GM21576 (cell line): ENCODE data around the gene AR.
"Not testable (repeated sequence)": the region's sequence is repeated elsewhere in the genome, so short reads cannot be mapped to it uniquely, and the experiment has no call there.

Experiments used
- ATAC-seq: cut with Tn5 transposase; IDR thresholded peaks from one replicate; pipeline ENCODE4 v1.9.1; 2021; ENCODE audit warnings: mild to moderate bottlenecking, moderate library complexity; ENCODE audit not compliant: unreplicated experiment

The AR gene

GRCh38 chrX:67635424-67635823 lies 91.6 kb downstream of the AR start:
- no peak for ATAC-seq

- ATAC-seq, result no peak
Observed at GRCh38 chrX:67636532-67636931, 92.7 kb downstream of the AR start.

GRCh38 chrX:67637293-67637692 lies 93.5 kb downstream of the AR start:
- not testable (repeated sequence) for ATAC-seq

DNA sequence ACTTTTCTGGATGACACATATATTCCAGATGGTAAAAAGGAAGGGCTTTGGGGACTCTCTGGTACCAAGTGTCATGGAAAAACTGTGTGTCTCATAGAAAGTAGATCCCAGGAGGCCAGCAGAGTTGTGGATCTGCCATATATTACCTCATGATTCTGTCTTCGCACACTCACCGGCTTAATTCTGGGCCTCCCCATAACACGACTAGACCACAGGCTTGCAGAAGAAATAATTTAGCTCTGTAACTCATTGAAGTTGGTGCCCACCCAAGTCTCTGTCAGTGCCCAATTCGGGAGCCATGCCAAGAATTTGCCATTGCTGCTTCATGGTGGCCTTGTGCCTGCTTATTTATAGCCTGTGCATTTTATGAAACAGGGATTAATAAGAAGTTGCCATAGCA lies 104.5 kb downstream of the AR start:
- no peak for ATAC-seq

GRCh38 chrX:67651437-67652142 lies 107.8 kb downstream of the AR start:
- ATAC-seq, result no peak

GRCh38 chrX:67652543-67652942 lies 108.7 kb downstream of the AR start:
- ATAC-seq, result no peak

DNA sequence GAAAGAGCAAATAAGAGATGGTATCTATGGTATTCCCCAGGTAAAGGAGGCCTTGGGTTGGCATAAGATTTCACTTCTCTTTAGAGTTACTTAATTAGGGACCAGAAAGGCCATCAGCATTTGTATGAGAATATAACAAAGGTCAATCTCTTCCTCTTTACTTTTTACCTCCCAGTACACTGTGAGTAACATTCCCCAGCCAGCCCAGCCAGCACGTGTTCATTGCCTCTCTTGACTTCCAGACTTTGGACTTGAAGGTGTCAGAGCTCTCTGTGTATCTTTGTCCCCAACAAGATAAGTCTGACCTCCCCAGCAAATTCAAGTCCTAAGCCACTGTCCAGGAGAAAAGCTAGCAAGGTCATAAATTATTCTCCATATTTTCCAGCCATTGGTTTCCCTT lies 110.5 kb downstream of the AR start:
- no peak for ATAC-seq

DNA sequence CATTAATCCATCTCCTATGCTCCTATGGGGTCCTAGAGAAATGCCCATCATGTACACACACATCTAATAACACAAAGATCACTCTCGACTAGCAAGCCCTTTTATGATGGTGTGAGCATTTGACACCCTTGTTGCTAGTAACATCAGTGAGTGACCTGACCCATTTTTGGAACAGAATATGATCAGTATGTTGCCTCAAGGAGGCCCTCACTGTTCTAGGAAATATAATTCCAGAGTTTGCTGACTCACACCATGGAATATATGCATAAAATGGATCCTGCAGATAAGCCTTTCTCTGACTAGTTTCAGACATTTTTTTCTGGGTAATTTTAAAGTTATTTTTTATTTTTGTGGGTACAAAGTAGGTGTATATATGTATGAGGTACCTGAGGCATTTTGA lies 121.8 kb downstream of the AR start:
- no peak for ATAC-seq

DNA sequence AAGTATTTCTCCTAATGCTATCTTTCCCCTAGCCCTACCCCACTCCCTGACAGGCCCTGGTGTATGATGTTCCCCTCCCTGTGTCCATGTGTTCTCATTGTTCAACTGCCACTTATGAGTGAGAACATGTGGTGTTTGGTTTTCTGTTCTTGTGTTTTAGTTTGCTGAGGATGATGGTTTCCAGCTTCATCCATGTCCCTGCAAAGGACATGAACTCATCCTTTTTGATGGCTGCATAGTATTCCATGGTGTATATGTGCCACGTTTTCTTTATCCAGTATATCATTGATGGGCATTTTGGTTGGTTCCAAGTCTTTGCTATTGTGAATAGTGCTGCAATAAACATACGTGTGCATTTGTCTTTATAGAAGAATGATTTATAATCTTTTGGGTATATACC lies 126.9 kb downstream of the AR start:
- ATAC-seq, result not testable (repeated sequence)

GRCh38 chrX:67673741-67674274 lies 130.0 kb downstream of the AR start:
- ATAC-seq, result no peak

DNA sequence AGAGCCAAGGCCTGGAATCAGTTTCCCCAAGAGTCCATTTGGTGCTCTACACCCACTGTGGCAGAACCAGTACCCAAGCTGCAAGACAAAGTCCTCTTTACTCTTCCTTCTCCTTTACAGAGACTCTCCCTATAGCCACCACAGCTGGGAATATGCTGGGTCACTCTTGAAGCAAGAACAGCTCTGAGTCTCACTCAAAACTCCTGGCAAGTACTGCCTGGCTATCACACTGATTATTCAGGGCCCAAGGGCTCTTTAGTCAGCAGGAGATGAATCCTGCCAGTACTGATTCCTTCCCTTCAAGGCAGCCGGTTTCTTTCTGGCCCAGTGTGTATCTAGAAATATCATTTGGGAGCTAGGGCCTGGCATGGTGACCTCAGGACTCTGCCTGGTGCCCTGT lies 130.9 kb downstream of the AR start:
- no peak for ATAC-seq

- ATAC-seq, result no peak
Observed at GRCh38 chrX:67684136-67684535, 140.3 kb downstream of the AR start.

DNA sequence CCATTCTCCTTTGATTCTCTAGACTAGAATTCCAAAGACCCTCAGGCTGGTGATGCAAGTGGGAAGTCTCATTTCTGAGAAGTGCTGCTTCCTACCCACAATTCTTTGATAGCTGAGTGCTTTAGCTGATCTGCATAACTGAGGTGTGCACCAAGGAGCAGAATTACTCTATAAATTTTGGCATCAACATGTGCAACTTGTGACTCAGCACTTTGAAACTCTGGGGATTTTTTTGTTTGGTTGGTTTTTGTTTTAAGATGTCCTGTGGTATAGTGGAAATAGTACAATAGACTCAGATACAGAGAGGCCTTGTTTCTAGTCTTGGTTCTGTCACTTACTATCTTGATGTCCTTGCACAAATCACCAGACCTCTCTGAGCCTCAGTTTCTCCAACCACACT lies 148.4 kb downstream of the AR start:
- no peak for ATAC-seq

DNA sequence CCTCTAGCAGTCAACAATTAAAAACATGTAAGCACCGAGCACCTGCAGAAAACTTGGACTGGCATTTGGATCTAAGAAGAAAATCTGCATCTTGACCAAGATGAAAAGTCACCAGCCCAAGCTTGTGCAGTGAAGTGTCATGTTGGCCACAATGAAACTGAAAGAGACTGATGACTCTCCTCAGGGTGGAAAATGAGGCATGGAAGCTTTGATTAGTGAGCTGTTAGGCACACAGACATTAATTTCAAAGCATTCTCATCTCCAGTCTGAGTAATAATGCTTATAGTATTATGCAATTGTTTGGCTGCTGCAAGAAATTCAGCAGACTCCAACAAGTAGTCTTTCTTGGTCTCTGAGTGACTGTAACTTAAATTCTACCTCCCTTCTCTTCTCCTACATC lies 150.1 kb downstream of the AR start:
- no peak for ATAC-seq

GRCh38 chrX:67697452-67697851 lies 153.6 kb downstream of the AR start:
- no peak for ATAC-seq

GRCh38 chrX:67700602-67701001 lies 156.8 kb downstream of the AR start:
- ATAC-seq, result no peak

- ATAC-seq, result no peak
Observed at GRCh38 chrX:67714004-67714403, 170.2 kb downstream of the AR start.

DNA sequence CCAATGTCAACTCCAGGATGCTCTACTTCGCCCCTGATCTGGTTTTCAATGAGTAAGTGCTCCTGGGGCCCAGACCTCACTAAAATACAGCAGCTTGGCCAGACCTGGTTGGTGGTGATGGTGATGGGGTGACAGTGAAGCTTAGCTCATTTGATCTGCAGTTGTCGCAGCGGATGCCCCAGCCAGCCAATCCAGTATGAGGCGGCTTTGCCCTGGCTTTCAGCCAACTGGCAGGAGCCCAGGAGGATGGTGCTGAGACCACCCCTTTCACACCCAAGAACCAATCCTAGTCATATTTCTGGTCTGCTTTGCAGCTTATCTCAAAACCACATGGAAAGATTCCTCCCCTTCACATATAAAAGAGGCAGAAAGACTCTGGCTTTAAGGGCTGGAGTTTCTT lies 173.8 kb downstream of the AR start:
- no peak for ATAC-seq

GRCh38 chrX:67718926-67719325 lies 175.1 kb downstream of the AR start:
- ATAC-seq, result no peak

GRCh38 chrX:67720344-67720743 lies 176.5 kb downstream of the AR start:
- ATAC-seq, result no peak

GRCh38 chrX:67721321-67721720 lies 177.5 kb downstream of the AR start:
- ATAC-seq, result no peak

GRCh38 chrX:67723580-67724351 lies 179.9 kb downstream of the AR start:
- no peak for ATAC-seq
